Renal pelvis (tissue), 4 donors: ENCODE measurements around the gene IRAG1. TPM values are rescaled to one million over a fixed set of nuclear protein-coding genes. Genes with fewer than 3 reads are reported as not detected.
"Not testable (repeated sequence)": the region's sequence is repeated elsewhere in the genome, so short reads cannot be mapped to it uniquely, and the experiment has no call there.

Source experiments
- DNase-seq: peaks from one replicate; pipeline ENCODE4 v3.0.0-alpha.2; 2013
- polyA plus RNA-seq, 3 donors: library from polyadenylated mRNA; unstranded; fragments of 120-200 nt; gene quantifications; one replicate each; pipeline ENCODE4 v1.2.1, GENCODE V29; 2013; ENCODE audit not compliant: insufficient read length in 3 of 3

The IRAG1 gene
- polyA plus RNA-seq, 3 donors, result 9.5 to 13.4 (median 9.5) TPM

GRCh38 chr11:10709299-10710086 is 15.9 kb upstream of the IRAG1 start:
- DNase-seq, result no peak

GRCh38 chr11:10708131-10708530 is 14.6 kb upstream of the IRAG1 start:
- DNase-seq, result no peak

- no peak for DNase-seq
Observed at GRCh38 chr11:10701982-10702381, 8.4 kb upstream of the IRAG1 start.

DNA sequence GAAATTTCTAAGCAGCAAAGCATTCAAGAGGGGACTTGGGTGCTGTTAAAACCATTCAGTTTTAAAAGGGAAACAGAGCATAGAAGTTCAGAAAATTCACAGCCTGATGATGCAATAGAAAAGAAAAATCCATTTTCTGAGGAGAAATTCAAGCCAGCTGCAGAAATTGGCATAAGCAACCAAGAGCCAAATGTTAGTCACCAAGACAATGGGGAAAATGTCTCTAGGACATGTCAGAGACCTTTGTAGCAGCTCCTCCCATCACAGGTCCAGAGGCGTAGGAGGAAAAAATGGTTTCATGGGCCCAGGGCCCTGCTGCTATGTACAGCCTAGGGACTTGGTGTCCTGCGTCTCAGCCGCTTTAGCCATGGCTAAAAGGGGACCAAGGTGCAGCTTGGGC is 5.5 kb upstream of the IRAG1 start:
- DNase-seq, result no peak

GRCh38 chr11:10697323-10697620 is 3.7 kb upstream of the IRAG1 start:
- no peak for DNase-seq

DNA sequence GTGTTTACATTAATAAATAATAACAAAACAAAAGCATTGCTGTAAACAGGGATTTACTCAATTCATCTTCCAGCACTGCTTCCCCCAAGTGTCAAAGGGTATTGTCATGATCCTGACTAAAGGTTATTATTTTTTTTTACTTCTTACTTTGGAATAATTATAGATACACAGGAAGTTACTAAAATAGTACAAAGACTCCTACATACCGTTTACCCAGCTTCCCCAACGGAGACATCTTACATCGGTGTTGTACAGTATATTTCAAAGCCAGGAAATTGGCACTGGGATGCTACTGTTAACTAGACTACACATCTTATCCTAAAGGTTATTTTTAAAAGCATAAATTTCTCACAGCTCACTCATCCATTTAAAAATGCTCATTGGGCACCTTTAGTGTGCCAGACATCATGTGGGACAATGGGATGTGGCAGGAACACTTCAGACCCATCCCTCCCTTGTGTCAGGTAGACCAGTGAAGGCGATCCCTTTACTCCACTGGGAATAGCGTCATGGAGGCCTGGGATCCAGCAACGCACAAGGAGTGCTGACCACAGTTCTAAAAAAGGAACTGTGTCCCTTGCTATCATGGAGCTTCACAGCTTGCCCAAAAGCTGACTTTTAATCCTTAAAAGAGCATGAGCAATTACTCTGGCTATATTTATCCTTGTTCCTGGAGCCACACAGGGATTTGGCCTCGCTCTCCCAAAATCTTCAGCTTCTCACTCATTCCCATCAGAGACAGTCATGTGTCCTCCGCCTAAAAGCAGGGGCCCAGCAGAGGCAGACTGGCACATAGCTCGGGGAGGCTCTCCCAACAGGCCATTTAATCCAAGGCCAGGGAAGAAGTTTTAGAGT is 3.1 kb upstream of the IRAG1 start:
- no peak for DNase-seq

GRCh38 chr11:10695833-10696232 is 2.3 kb upstream of the IRAG1 start:
- peak; percentile 59 for DNase-seq

GRCh38 chr11:10694486-10695239 is 1.1 kb upstream of the IRAG1 start:
- no peak for DNase-seq

DNA sequence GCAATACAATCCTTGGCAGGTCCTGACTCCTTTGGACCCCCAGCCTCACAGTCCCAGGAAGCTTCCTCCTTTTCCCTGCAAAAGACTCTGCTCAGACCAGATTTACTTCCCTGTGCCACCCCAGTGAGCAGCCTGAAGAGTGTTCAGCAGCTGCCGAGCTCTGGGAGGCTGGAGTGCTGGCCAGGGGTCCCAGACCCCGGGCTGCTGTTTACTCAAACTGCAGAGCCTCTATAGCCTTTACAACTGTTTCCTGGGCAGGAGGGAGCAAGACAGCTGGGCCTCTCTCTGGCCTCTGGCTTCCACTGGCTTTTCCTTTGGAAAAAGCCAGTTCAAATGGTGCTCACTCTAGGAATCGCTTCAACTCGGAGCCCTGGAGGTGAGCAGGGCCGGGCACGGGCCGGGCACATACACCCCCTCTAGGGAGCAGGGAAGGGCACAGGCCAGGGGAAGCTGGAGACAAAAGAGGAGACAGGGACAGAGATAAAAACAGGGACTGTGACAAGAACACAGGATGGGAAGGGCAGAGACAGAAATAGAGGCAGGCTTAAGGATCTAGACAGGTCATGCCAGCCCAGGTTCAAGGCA is 932 bp downstream of the IRAG1 start:
- no peak for DNase-seq

DNA sequence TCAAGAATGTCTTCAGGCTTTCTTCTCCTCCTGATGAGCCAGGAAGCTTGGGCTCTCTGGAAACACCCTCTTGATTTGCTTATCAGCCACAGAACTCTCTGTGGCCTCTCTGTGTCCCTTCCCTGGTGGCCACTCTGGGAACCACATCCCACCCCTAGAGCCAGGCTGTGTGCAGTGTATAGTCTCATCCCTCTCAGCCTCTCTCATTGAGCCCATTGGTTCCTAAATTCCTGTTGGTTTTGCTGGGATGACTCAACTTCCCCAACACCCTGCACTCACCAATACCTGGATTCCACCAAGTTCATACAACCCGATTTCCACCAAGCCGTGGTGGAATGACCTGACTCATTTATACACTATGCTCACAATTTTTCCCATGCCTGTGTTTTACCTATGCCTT is 5.2 kb downstream of the IRAG1 start:
- DNase-seq, result no peak

DNA sequence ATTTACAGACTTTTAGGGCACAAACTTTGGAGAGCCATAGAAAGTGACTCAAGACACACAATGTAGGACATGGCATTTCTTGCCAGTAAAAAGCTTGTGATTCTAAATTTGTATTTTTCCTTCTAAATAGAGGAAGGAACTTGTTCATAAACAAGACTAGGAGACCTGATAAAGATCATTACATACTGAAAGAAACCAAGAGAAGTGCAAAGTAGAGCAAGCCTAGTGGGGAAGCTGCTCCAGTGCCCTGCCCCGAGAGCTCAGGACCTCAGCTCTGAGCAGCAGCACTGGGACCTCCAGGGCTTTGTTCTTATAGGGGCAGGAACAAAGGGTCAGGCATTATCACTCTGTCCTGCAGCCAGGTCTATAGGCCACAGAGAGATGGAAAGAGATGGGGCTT is 7.2 kb downstream of the IRAG1 start:
- no peak for DNase-seq

DNA sequence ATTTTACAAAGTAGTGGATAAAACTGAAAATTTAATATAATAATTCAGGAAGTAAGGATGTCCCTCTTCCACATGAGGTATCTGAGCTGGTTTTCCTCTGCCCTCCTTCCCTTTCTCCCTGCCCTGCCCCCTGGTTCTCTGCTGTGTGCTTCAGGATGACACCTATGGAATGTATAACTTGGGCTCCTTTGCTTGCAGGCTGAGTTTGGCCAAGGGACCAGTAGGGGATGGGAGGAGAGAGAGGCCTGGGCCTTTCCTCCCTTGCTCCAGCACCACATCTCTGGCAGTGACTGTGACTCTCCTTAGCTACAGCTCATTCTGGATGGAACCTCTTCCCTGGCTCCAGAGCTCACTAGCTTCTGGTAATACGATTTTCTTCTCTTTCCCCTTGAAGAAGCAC is 10.1 kb downstream of the IRAG1 start:
- no peak for DNase-seq

GRCh38 chr11:10680956-10681487 is 12.5 kb downstream of the IRAG1 start:
- no peak for DNase-seq

GRCh38 chr11:10680279-10680678 is 13.3 kb downstream of the IRAG1 start:
- not testable (repeated sequence) for DNase-seq

DNA sequence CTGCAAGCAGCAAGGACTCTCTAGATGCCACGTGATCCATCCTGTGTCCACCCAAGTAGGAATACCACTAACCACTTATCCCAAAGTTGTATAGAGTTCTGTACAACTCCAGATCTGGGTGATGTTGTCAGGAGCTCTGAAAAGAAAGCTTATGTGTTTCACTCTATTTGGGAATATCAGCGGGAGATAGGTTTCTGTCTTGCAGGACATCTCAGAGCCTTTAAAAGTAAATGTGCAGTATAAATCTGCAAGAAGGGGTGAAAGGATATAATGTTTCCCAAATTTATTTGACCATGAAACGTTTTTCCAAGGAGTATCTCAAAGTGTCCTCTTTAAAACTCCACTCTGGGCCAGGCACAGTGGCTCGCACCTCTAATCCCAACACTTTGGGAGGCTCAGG is 13.9 kb downstream of the IRAG1 start:
- DNase-seq, result no peak

GRCh38 chr11:10678101-10678500 is 15.5 kb downstream of the IRAG1 start:
- DNase-seq, result no peak

DNA sequence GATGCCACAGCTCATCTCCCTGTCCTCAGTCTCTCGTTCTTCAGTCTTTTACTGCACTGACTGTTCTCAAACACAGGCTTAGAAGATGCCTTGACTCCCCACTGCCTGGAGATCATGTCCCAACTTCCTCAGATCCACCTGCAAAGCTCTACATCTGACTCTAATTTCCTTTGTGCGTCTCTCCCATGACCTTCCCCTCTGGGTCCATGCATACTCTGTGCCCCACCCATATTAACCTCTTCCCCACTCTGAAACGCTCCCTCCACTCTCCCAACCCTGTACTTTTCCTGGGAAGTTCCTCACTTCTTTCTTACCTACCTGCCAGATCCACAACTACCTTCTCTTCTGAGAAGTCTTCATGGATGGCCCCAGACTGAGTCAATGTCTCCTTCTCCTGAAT is 16.6 kb downstream of the IRAG1 start:
- DNase-seq, result no peak

GRCh38 chr11:10674911-10675440 is 18.6 kb downstream of the IRAG1 start:
- DNase-seq, result no peak

GRCh38 chr11:10674440-10674855 is 19.1 kb downstream of the IRAG1 start:
- DNase-seq, result no peak

- no peak for DNase-seq
Observed at GRCh38 chr11:10673501-10674062, 20.0 kb downstream of the IRAG1 start.

DNA sequence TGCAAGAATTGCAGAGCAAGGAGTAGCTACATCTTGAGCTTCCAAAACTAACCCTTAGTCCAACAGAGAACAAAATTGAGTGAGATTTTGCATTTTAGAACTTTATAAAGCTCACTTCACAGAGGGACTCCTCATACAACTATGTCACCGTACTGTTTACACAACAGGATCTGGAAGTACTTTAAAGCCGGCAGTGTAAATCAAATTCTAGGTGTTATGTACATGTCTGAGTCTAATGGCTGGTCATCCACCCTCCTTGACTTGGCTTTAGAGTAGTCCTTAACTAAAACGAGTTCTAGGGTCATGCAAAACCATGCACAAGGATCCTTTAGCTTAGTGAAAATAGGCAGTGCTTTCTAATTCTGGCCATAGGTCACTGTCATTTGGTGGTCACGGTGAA is 23.5 kb downstream of the IRAG1 start:
- DNase-seq, result no peak
